Transverse colon (tissue), 4 donors: ENCODE results near the gene HAX1.

ENCODE experiments used
- CTCF ChIP-seq, 5 experiments: fragments of 200-600 bp in 3 of 5; fragments of 450-650 bp in 2 of 5; sonication (generic) in 3 of 5; IDR thresholded peaks; 1 replicate in 2 of 5; 2 replicates in 3 of 5; pipeline ENCODE4 v1.5.1; 2016 to 2017; ENCODE audit warnings: antibody characterized with exemption in 5 of 5, inconsistent platforms in 3 of 5, mild to moderate bottlenecking in 2 of 5, moderate library complexity in 1 of 5
- EP300 ChIP-seq: sonication (generic); formaldehyde crosslinking; IDR thresholded peaks from one replicate; pipeline ENCODE4 v1.6.1; 2017; ENCODE audit warnings: antibody characterized with exemption, low read depth
- POLR2A ChIP-seq: fragments of 450-650 bp; IDR thresholded peaks from one replicate; pipeline ENCODE4 v1.6.1; 2016; ENCODE audit warnings: antibody characterized with exemption, mild to moderate bottlenecking, moderate library complexity
- POLR2AphosphoS5 ChIP-seq, 3 donors: sonication (generic); formaldehyde crosslinking; IDR thresholded peaks; one replicate each; pipeline ENCODE4 v1.6.1; 2016; ENCODE audit warnings: antibody characterized with exemption in 3 of 3

DNA sequence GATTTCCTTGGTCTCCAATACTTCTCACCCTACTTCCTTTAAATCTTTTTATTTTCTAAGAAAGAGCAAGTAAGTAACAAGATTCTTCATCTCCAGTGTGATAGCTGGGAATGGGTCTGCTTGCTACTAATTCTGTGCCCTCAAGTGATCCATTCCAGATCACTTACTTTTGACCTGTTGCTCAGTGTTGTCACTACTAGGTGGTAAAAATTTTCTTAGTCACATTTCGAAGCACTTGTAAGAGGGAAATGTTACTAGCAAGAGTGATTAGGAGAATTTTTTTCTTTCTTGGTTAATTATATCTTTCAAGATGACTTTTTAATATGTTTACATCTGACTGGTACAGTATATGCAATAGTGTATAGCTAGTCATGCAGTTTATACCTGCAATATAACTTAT is 49.5 kb upstream of the HAX1 start:
- TF ChIP-seq CTCF (IDR thresholded peaks at IDR 0.05) (no peak), POLR2AphosphoS5 (IDR thresholded peaks at IDR 0.05) (no peak), POLR2A (no peak), EP300 (no peak)
